Naive thymus-derived CD4-positive, alpha-beta T cell (primary cell): ENCODE results near the gene OSCP1. TPM values are rescaled to one million over a fixed set of nuclear protein-coding genes. Genes with fewer than 3 reads are reported as not detected.
A peak's percentile ranks its signal among the peaks of the same experiment; 100 is the strongest.

ENCODE experiments used
- ATAC-seq: fragments of 150-1000 bp; cut with Tn5 transposase; 2 replicates; pipeline ENCODE4 v1.10.0; 2021; ENCODE audit warnings: mild to moderate bottlenecking, moderate library complexity
- CTCF ChIA-PET: fragments of 350-600 bp; sonication (Branson Sonifier 250); formaldehyde crosslinking; loops from one replicate; lab custom pipeline; 2021; ENCODE audit warnings: antibody characterized with exemption; lab: Charles Lee
- POLR2A ChIA-PET: fragments of 350-600 bp; sonication (Branson Sonifier 250); formaldehyde crosslinking; loops from one replicate; lab custom pipeline; 2021; ENCODE audit warnings: antibody characterized with exemption, inconsistent platforms; lab: Charles Lee
- DNase-seq, 9 donors: peaks; one replicate each; pipeline versions ENCODE4 v3.0.0 to v3.0.0-alpha.2; 2020 to 2022; ENCODE audit warnings: mixed read lengths in 1 of 9
- H3K27ac ChIP-seq: one replicate; pipeline ENCODE4 v1.7.0; 2013; ENCODE audit warnings: mild to moderate bottlenecking, low read depth, low read length, moderate library complexity
- H3K27me3 ChIP-seq, 2 donors: one replicate each; pipeline ENCODE4 v1.7.0; 2013; ENCODE audit warnings: low read length in 2 of 2, mild to moderate bottlenecking in 2 of 2, moderate library complexity in 2 of 2; ENCODE audit not compliant: control insufficient read depth in 2 of 2, insufficient read depth in 2 of 2
- H3K36me3 ChIP-seq, 3 experiments: 1 replicate in 2 of 3; 2 replicates in 1 of 3; pipeline ENCODE4 v1.7.0; 2013; ENCODE audit warnings: low read length in 3 of 3, mild to moderate bottlenecking in 3 of 3, moderate library complexity in 1 of 3; ENCODE audit not compliant: insufficient read depth in 3 of 3, control insufficient read depth in 2 of 3
- H3K4me1 ChIP-seq, 2 donors: one replicate each; pipeline ENCODE4 v1.7.0; 2013; ENCODE audit warnings: low read length in 2 of 2, mild to moderate bottlenecking in 2 of 2, moderate library complexity in 1 of 2; ENCODE audit not compliant: control insufficient read depth in 2 of 2, insufficient read depth in 2 of 2
- H3K4me3 ChIP-seq: 2 replicates; pipeline ENCODE4 v1.7.0; 2013; ENCODE audit warnings: mild to moderate bottlenecking, low read length
- H3K9me3 ChIP-seq, 3 experiments: 1 replicate in 2 of 3; 2 replicates in 1 of 3; pipeline ENCODE4 v1.7.0; 2013; ENCODE audit warnings: low read length in 3 of 3; ENCODE audit not compliant: control insufficient read depth in 2 of 3
- H3K27ac Mint-ChIP-seq, 9 donors: one replicate each; pipeline ENCODE4 v1.8.0; 2020 to 2022; ENCODE audit warnings: mixed read lengths in 9 of 9, mild to moderate bottlenecking in 8 of 9, moderate library complexity in 5 of 9, inconsistent platforms in 2 of 9
- H3K27me3 Mint-ChIP-seq, 5 donors: one replicate each; pipeline ENCODE4 v1.8.0; 2021 to 2022; ENCODE audit warnings: mixed read lengths in 5 of 5, mild to moderate bottlenecking in 1 of 5
- H3K36me3 Mint-ChIP-seq, 5 donors: one replicate each; pipeline ENCODE4 v1.8.0; 2020 to 2022; ENCODE audit warnings: mixed read lengths in 5 of 5, mild to moderate bottlenecking in 3 of 5, inconsistent platforms in 1 of 5
- H3K4me1 Mint-ChIP-seq, 7 donors: one replicate each; pipeline ENCODE4 v1.8.0; 2020 to 2022; ENCODE audit warnings: mixed read lengths in 7 of 7, mild to moderate bottlenecking in 3 of 7, inconsistent platforms in 1 of 7
- H3K4me3 Mint-ChIP-seq, 10 donors: one replicate each; pipeline ENCODE4 v1.8.0; 2020 to 2022; ENCODE audit warnings: mild to moderate bottlenecking in 10 of 10, mixed read lengths in 10 of 10, moderate library complexity in 6 of 10, inconsistent platforms in 2 of 10
- H3K9me3 Mint-ChIP-seq, 11 donors: one replicate each; pipeline ENCODE4 v1.8.0; 2020 to 2022; ENCODE audit warnings: mixed read lengths in 11 of 11, mild to moderate bottlenecking in 4 of 11, inconsistent platforms in 1 of 11, moderate library complexity in 1 of 11
- intact Hi-C, 2 donors: fragments of 100-400 bp; cut with micrococcal nuclease; formaldehyde crosslinking; loops; one replicate each; pipeline ENCODE4 v1.15.1; 2023
- polyA plus RNA-seq, 2 donors: library from polyadenylated mRNA; unstranded; fragments of 300-500 nt; fragmentation: Illumina TruSeq; gene quantifications; one replicate each; pipeline ENCODE4 v1.2.3, GENCODE V29; 2021
- total RNA-seq, 6 experiments: library from RNA in 5 of 6; stranded (reverse) in 5 of 6; gene quantifications; 1 replicate in 5 of 6; 2 replicates in 1 of 6; pipeline ENCODE4 v1.2.3 and lab custom pipeline; 2021 to 2026

OSCP1 gene
- total and polyA plus RNA-seq, 7 experiments from 2014 or later: 0.65 to 2.0 (median 1.1) TPM

- ChIA-PET POLR2A (interaction anchor here (1.0 to 1.8 kb wide), 4 partner anchors 14 to 36 kb away, joined by 3 to 8 read pairs (median 4); no protein-coding TSS in a partner anchor), CTCF (interaction anchor here (8.2 to 10.3 kb wide), 2 partner anchors 20 to 30 kb away, joined by 115 to 176 read pairs; no protein-coding TSS in a partner anchor)
- Histone ChIP-seq H3K27me3 (no peaks in the 10 kb centered on the region), H3K27ac (peak overlapping the region; percentile 71), H3K36me3 (no peaks in the 10 kb centered on the region), H3K4me3 (no peak overlapping the region), H3K9me3 (no peaks in the 10 kb centered on the region), H3K4me1 (peaks cover 41 to 46% of the 10 kb centered on the region in 2 donors)
- intact Hi-C loops: no loop called here
- Mint-ChIP-seq H3K4me3 (peak overlapping the region in 1 of 10 donors; percentile 28), H3K27ac (peak overlapping the region in 5 of 9 donors; percentile 28 to 94 (median 38)), H3K36me3 (peaks cover 0 to 10% (median 0%) of the 10 kb centered on the region in 5 donors), H3K27me3 (no peaks in the 10 kb centered on the region), H3K4me1 (peaks cover 42 to 79% (median 61%) of the 10 kb centered on the region in 7 donors), H3K9me3 (no peaks in the 10 kb centered on the region)
- DNase-seq (no peak), ATAC-seq (no peak)
Observed at GRCh38 chr1:36372617-36373016, 77.6 kb downstream of the OSCP1 start.

- Mint-ChIP-seq H3K27ac (peak overlapping the region; percentile 56 to 97 (median 94)), H3K4me1 (peaks cover 50 to 79% (median 69%) of the 10 kb centered on the region in 7 donors), H3K36me3 (peaks cover 0 to 10% (median 0%) of the 10 kb centered on the region in 5 donors), H3K4me3 (peak overlapping the region in 7 of 10 donors; percentile 2 to 57 (median 32)), H3K9me3 (no peaks in the 10 kb centered on the region), H3K27me3 (no peaks in the 10 kb centered on the region)
- H3K27ac ChIP-seq: peak overlapping the region; percentile 37
- no peaks in the 10 kb centered on the region for H3K36me3 ChIP-seq
- H3K9me3 ChIP-seq: no peaks in the 10 kb centered on the region
- peaks cover 27 to 59% of the 10 kb centered on the region in 2 donors for H3K4me1 ChIP-seq
- ChIA-PET CTCF (interaction anchor here (0.6 to 10.3 kb wide), 14 partner anchors 10 to 1209 kb away, joined by 3 to 176 read pairs (median 14); partner anchors contain the start of genes LSM10, STK40 and TRAPPC3), POLR2A (interaction anchor here (1.0 to 6.0 kb wide), 6 partner anchors 8 to 63 kb away, joined by 3 to 155 read pairs (median 20); partner anchors contain the start of gene SH3D21)
- ATAC-seq (peak; percentile 75), DNase-seq (peak; percentile 70 to 87 (median 80))
- H3K4me3 ChIP-seq: no peak overlapping the region
- H3K27me3 ChIP-seq: no peaks in the 10 kb centered on the region
- intact Hi-C loops: loop anchor here (1.0 to 5.0 kb wide), 10 partner anchors 10 to 147 kb away; partner anchors contain the start of genes SH3D21 (in 2 of the 2) and THRAP3 (in 1 of the 2)
Observed at GRCh38 chr1:36369061-36369861, 81.0 kb downstream of the OSCP1 start.

Other genes starting within 250 kb of the OSCP1 start
- 100 to 1,000 TPM in 3 of 5 experiments, 10 to 100 TPM in 2; 62.1 to 138 (median 122) TPM for gene THRAP3, start 226.0 kb downstream of the OSCP1 start, total RNA-seq
- 100 to 1,000 TPM in 1 of 2 donors, 10 to 100 TPM in 1; 99.7 to 112 TPM for gene THRAP3, start 226.0 kb downstream of the OSCP1 start, polyA plus RNA-seq
- 10 to 100 TPM in 1 of 5 experiments, 1 to 10 TPM in 4; 2.7 to 21.7 (median 3.1) TPM for gene SH3D21, start 144.1 kb downstream of the OSCP1 start, total RNA-seq
- under 1 TPM; 0.17 to 0.37 TPM for gene SH3D21, start 144.1 kb downstream of the OSCP1 start, polyA plus RNA-seq
- gene EVA1B, start 126.8 kb downstream of the OSCP1 start, total RNA-seq: 10 to 100 TPM in 1 of 5 experiments, 1 to 10 TPM in 4; 1.5 to 12.5 (median 2.2) TPM
- gene EVA1B, start 126.8 kb downstream of the OSCP1 start, polyA plus RNA-seq: under 1 TPM; 0.43 to 0.66 TPM
- 10 to 100 TPM; 27.6 to 56.8 (median 48.2) TPM for gene STK40, start 64.5 kb downstream of the OSCP1 start, total RNA-seq
- 10 to 100 TPM; 28.0 to 43.1 TPM for gene STK40, start 64.5 kb downstream of the OSCP1 start, polyA plus RNA-seq
- gene LSM10, start 52.5 kb downstream of the OSCP1 start, total RNA-seq: 10 to 100 TPM; 21.9 to 49.7 (median 35.7) TPM
- gene LSM10, start 52.5 kb downstream of the OSCP1 start, polyA plus RNA-seq: 100 to 1,000 TPM; 106 to 144 TPM
- 10 to 100 TPM; 30.2 to 84.0 (median 36.3) TPM for gene MRPS15, start 13.9 kb upstream of the OSCP1 start, total RNA-seq
- gene MRPS15, start 13.9 kb upstream of the OSCP1 start, polyA plus RNA-seq: 10 to 100 TPM; 86.2 to 86.5 TPM
- gene CSF3R, start 32.5 kb upstream of the OSCP1 start, total RNA-seq: 100 to 1,000 TPM in 1 of 5 experiments, 10 to 100 TPM in 1, 1 to 10 TPM in 2, under 1 TPM in 1; 0.80 to 182 (median 1.3) TPM
- gene CSF3R, start 32.5 kb upstream of the OSCP1 start, polyA plus RNA-seq: under 1 TPM; 0.14 to 0.21 TPM